Panc1 (cell line): ENCODE measurements around the gene HDAC6. TPM values are rescaled to one million over a fixed set of nuclear protein-coding genes. Genes with fewer than 3 reads are reported as not detected.

Source experiments
- ATAC-seq: fragments of 200-7000 bp; cut with Tn5 transposase; 2 replicates; pipeline ENCODE4 v1.9.1; 2020; ENCODE audit warnings: mild to moderate bottlenecking, moderate library complexity
- BruUV-seq: library from RNA; stranded (reverse); fragments of 400-500 nt; replicated peaks from 2 replicates; lab custom pipeline; 2021; lab: Mats Ljungman, UMichigan
- CTCF ChIA-PET: fragments of 300-600 bp; sonication (Branson Sonifier 250); formaldehyde crosslinking; loops from one replicate; lab custom pipeline; 2022; ENCODE audit warnings: antibody characterized with exemption; lab: Charles Lee
- POLR2A ChIA-PET: fragments of 300-600 bp; sonication (Branson Sonifier 250); formaldehyde crosslinking; loops from one replicate; lab custom pipeline; 2022; ENCODE audit warnings: antibody characterized with exemption; lab: Charles Lee
- DNase-seq: peaks from one replicate; pipeline ENCODE4 v3.0.0-alpha.2; 2010; ENCODE audit warnings: low read depth, low spot score
- H3K27ac ChIP-seq: 2 replicates; pipeline ENCODE4 v1.5.1; 2011; ENCODE audit warnings: mild to moderate bottlenecking, low read length, inconsistent platforms
- H3K27me3 ChIP-seq: fragments of 200-500 bp; sonication (Bioruptor generic); 2 replicates; pipeline ENCODE4 v1.6.0; 2014; ENCODE audit warnings: low read length, inconsistent platforms; ENCODE audit not compliant: control insufficient read depth, insufficient read depth
- H3K36me3 ChIP-seq: fragments of 200-500 bp; sonication (Bioruptor generic); 2 replicates; pipeline ENCODE4 v1.5.1; 2014; ENCODE audit warnings: inconsistent platforms, mild to moderate bottlenecking, low read length, moderate library complexity; ENCODE audit not compliant: control insufficient read depth, insufficient read depth
- H3K4me1 ChIP-seq: 2 replicates; pipeline ENCODE4 v1.5.1; 2011; ENCODE audit warnings: inconsistent platforms, mild to moderate bottlenecking, low read length, moderate library complexity; ENCODE audit not compliant: control insufficient read depth, insufficient read depth
- H3K4me3 ChIP-seq, 2 experiments: 2 replicates each; pipeline ENCODE4 v1.5.1; 2011 to 2012; ENCODE audit warnings: low read depth in 2 of 2, low read length in 2 of 2, mild to moderate bottlenecking in 2 of 2, inconsistent platforms in 1 of 2, moderate library complexity in 1 of 2
- H3K9me3 ChIP-seq: fragments of 200-500 bp; sonication (Bioruptor generic); 2 replicates; pipeline ENCODE4 v1.5.1; 2014; ENCODE audit warnings: low read depth, mild to moderate bottlenecking, inconsistent platforms, low read length, moderate library complexity; ENCODE audit not compliant: control insufficient read depth, insufficient read depth
- CTCF ChIP-seq: fragments of 450-650 bp; IDR thresholded peaks from 2 replicates; pipeline ENCODE4 v1.5.1; 2017; ENCODE audit warnings: mild to moderate bottlenecking
- POLR2AphosphoS5 ChIP-seq: IDR thresholded peaks from 2 replicates; pipeline ENCODE4 v1.6.1; 2012; ENCODE audit warnings: mild to moderate bottlenecking, low read depth, low read length, moderate library complexity
- REST ChIP-seq, 2 experiments: IDR thresholded peaks; 2 replicates each; pipeline ENCODE4 v1.6.1; 2011 to 2012; ENCODE audit warnings: low read depth in 2 of 2, control low read depth in 1 of 2, low read length in 1 of 2, mild to moderate bottlenecking in 1 of 2, moderate library complexity in 1 of 2; ENCODE audit not compliant: insufficient read depth in 1 of 2
- SIN3A ChIP-seq: IDR thresholded peaks from 2 replicates; pipeline ENCODE4 v1.6.1; 2012; ENCODE audit warnings: low read depth, mild to moderate bottlenecking, low read length, moderate library complexity, borderline replicate concordance; ENCODE audit not compliant: insufficient read depth
- TCF7L2 ChIP-seq: IDR thresholded peaks from 2 replicates; pipeline ENCODE4 v1.6.1; 2011; ENCODE audit warnings: mild to moderate bottlenecking, low read depth, low read length, inconsistent platforms
- in situ Hi-C: cut with HindIII; loops from 2 replicates; pipeline ENCODE4 v1.10.0; 2016; ENCODE audit warnings: low sequenced_read_pairs, low pct_unique_long_range_greater_than_20kb
- intact Hi-C: fragments of 100-400 bp; cut with micrococcal nuclease; formaldehyde crosslinking; loops from one replicate; pipeline ENCODE4 v1.10.0; 2022; ENCODE audit not compliant: unreplicated experiment
- total RNA-seq: library from RNA; stranded (reverse); gene quantifications from one replicate; pipeline ENCODE4 v1.2.1, GENCODE V29; 2021; ENCODE audit not compliant: unreplicated experiment

The HDAC6 gene
- total RNA-seq, 1 experiment from 2014 or later: 97.1 TPM

GRCh38 chrX:48781705-48782104 lies 20.2 kb upstream of the HDAC6 start:
- in situ Hi-C loops (no loop called here), intact Hi-C loops (no loop called here)
- no peak for TF ChIP-seq SIN3A
- no peak for TF ChIP-seq POLR2AphosphoS5
- no peak for TF ChIP-seq TCF7L2
- TF ChIP-seq REST (IDR thresholded peaks at IDR 0.05; ENCODE audit: insufficient read depth in 1 of 2, low read depth in 2 of 2, low read length in 1 of 2): no peak
- no peak for TF ChIP-seq CTCF
- Histone ChIP-seq H3K4me3 (no peak overlapping the region), H3K9me3 (no peaks in the 10 kb centered on the region), H3K36me3 (no peaks in the 10 kb centered on the region), H3K27ac (no peak overlapping the region), H3K4me1 (no peaks in the 10 kb centered on the region), H3K27me3 (no peaks in the 10 kb centered on the region)
- BruUV-seq: no TSS peak
- DNase-seq (no peak), ATAC-seq (no peak)
- POLR2A ChIA-PET: no interaction called here
- CTCF ChIA-PET: no interaction called here

- Histone ChIP-seq H3K27me3 (no peaks in the 10 kb centered on the region), H3K36me3 (no peaks in the 10 kb centered on the region), H3K4me3 (no peak overlapping the region), H3K4me1 (no peaks in the 10 kb centered on the region), H3K27ac (no peak overlapping the region), H3K9me3 (no peaks in the 10 kb centered on the region)
- in situ Hi-C loops (no loop called here), intact Hi-C loops (no loop called here)
- DNase-seq (no peak), ATAC-seq (no peak)
- ChIA-PET CTCF (no interaction called here), POLR2A (no interaction called here)
- TF ChIP-seq REST (IDR thresholded peaks at IDR 0.05; ENCODE audit: insufficient read depth in 1 of 2, low read depth in 2 of 2, low read length in 1 of 2) (no peak), SIN3A (no peak)
- BruUV-seq: no TSS peak
Measured at GRCh38 chrX:48782216-48782615, 19.7 kb upstream of the HDAC6 start.
